ENCODE measurements around the gene MAP2K2. TPM values are rescaled to one million over a fixed set of nuclear protein-coding genes. Genes with fewer than 3 reads are reported as not detected.

MAP2K2 gene
- total RNA-seq, 4 donors from 2014 or later = 136 to 199 (median 195) TPM

DNA sequence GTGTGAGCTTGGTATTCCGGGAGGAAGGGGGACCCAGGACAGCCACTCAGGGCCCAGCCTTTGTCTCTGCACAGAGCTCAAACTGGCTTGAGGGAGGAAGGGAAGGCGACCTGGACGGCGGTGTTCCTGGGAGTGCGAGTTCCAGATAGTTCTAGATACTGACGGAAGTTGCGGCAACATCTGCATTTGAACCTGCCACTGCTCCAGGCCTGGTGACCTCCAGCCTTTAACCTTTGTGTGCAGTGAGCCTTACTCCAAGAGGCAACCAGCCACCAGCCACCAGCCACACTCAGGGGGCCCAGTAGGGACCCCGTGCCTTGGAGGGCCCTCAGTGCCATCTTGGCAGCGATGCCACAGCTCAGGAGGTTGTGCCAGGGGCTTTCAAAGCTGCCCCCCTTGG, 41.8 kb downstream of the MAP2K2 start:
- intact Hi-C loops (cut with DNase I; ENCODE audit: low total_unique reads) (no loop called here), in situ Hi-C loops (cut with MboI; ENCODE audit: low pct_ligation_motif_present in 1 of 4, low pct_unique_long_range_greater_than_20kb in 1 of 4, low sequenced_read_pairs in 3 of 4) (no loop called here)
- 80% methylated on average over 7 of the region's 9 CpGs; no CpG with 5 or more reads in 1 of the 2 donors for WGBS, 2 donors (ENCODE audit: low coverage in 1 of 2)
- peaks cover 19 to 58% (median 45%) of the 10 kb centered on the region in 4 donors for H3K4me1 ChIP-seq
- H3K27ac ChIP-seq = no peak overlapping the region
- DNase-seq = no peak
- no peaks in the 10 kb centered on the region for H3K9me3 ChIP-seq
- H3K27me3 ChIP-seq = no peaks in the 10 kb centered on the region
- TF ChIP-seq POLR2AphosphoS5 (IDR thresholded peaks at IDR 0.05) (no peak), EP300 (IDR thresholded peaks at IDR 0.05; ENCODE audit: low read depth) (no peak), POLR2A (IDR thresholded peaks at IDR 0.05) (no peak), CTCF (IDR thresholded peaks at IDR 0.05) (no peak)
- H3K4me3 ChIP-seq = no peak overlapping the region
- H3K36me3 ChIP-seq = no peaks in the 10 kb centered on the region

GRCh38 chr19:4081441-4082129, 42.3 kb downstream of the MAP2K2 start:
- Histone ChIP-seq H3K27me3 (no peaks in the 10 kb centered on the region), H3K4me3 (no peak overlapping the region), H3K4me1 (peaks cover 19 to 57% (median 40%) of the 10 kb centered on the region in 4 donors), H3K9me3 (no peaks in the 10 kb centered on the region), H3K36me3 (no peaks in the 10 kb centered on the region), H3K27ac (no peak overlapping the region)
- WGBS, 2 donors (ENCODE audit: low coverage in 1 of 2) = 36% methylated on average over 2 of the region's 2 CpGs; no CpG with 5 or more reads in 1 of the 2 donors
- peak; percentile 53 for DNase-seq
- in situ Hi-C loops (cut with MboI; ENCODE audit: low pct_ligation_motif_present in 1 of 4, low pct_unique_long_range_greater_than_20kb in 1 of 4, low sequenced_read_pairs in 3 of 4) = no loop called here
- no peak for TF ChIP-seq POLR2AphosphoS5 (IDR thresholded peaks at IDR 0.05)
- no peak for TF ChIP-seq EP300 (IDR thresholded peaks at IDR 0.05; ENCODE audit: low read depth)
- no peak for TF ChIP-seq POLR2A (IDR thresholded peaks at IDR 0.05)
- TF ChIP-seq CTCF (IDR thresholded peaks at IDR 0.05) = no peak
- intact Hi-C loops (cut with DNase I; ENCODE audit: low total_unique reads) = no loop called here

- no peaks in the 10 kb centered on the region for H3K9me3 ChIP-seq
- in situ Hi-C loops (cut with MboI; ENCODE audit: low pct_ligation_motif_present in 1 of 4, low pct_unique_long_range_greater_than_20kb in 1 of 4, low sequenced_read_pairs in 3 of 4) = no loop called here
- WGBS, 2 donors (ENCODE audit: low coverage in 1 of 2) = 81 to 83% methylated on average over 2 to 6 of the region's 6 CpGs
These were observed 43.4 kb downstream of the MAP2K2 start for GRCh38 chr19:4080473-4080872.

More at GRCh38 chr19:4080473-4080872, 43.4 kb downstream of the MAP2K2 start:
- DNase-seq = no peak
- Histone ChIP-seq H3K27ac (no peak overlapping the region), H3K27me3 (no peaks in the 10 kb centered on the region), H3K4me3 (no peak overlapping the region), H3K4me1 (peaks cover 19 to 46% (median 32%) of the 10 kb centered on the region in 4 donors), H3K36me3 (no peaks in the 10 kb centered on the region)
- TF ChIP-seq POLR2AphosphoS5 (IDR thresholded peaks at IDR 0.05) (no peak), CTCF (IDR thresholded peaks at IDR 0.05) (no peak), POLR2A (IDR thresholded peaks at IDR 0.05) (no peak), EP300 (IDR thresholded peaks at IDR 0.05; ENCODE audit: low read depth) (no peak)
- intact Hi-C loops (cut with DNase I; ENCODE audit: low total_unique reads) = no loop called here
